GM21619 (cell line): ENCODE results near the gene PLAAT1.

ENCODE experiments used
- ATAC-seq: cut with Tn5 transposase; IDR thresholded peaks from one replicate; pipeline ENCODE4 v1.9.1; 2021; ENCODE audit not compliant: unreplicated experiment

PLAAT1 gene

DNA sequence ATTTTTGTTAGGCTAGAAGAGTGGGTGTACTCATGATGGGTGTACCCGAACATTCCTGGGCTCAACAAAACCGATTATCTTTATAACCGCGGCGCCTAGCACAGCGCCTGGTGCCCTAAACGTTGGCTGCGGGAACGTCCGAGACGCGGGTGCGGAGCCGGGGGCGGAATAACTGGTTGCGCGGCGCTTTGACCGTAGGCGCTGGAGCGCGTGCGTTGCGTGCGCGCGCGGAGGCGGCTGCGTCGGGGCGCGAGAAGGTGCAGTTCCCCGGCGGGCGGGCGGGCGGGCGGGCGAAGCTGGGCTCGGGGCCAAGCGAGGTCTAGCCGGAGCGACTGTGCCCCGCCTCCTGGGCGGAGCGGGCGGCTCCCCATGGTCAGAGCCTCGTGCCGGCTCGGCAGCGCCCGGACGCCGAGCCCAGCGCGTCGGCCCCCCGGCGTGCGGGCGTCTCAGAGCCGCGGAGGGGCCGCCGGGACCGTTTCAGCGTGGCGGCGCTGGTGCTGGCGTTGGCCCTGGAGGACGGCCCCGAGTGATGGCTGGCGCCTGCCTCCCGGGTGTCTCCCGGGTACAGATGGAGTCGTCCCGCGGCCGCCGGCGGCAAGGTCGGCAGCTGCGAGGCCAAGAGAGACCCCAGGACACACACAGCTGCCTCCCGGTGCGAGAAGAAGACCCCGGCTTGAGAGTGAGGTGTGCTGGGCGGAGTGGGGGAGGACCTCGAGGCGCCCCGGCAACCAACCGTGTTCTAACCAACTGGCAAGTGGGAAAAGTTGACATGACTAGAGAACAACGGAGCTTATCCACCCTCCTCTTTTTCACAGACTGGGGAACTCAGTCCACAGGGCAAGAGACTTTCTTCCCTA, at the start of gene PLAAT1:
TSS of gene PLAAT1 (plus strand) at position 373 of the 857 bp plus-strand sequence. CDS start 14,429 bp downstream, outside the sequence.
- peak; percentile 66 for ATAC-seq

DNA sequence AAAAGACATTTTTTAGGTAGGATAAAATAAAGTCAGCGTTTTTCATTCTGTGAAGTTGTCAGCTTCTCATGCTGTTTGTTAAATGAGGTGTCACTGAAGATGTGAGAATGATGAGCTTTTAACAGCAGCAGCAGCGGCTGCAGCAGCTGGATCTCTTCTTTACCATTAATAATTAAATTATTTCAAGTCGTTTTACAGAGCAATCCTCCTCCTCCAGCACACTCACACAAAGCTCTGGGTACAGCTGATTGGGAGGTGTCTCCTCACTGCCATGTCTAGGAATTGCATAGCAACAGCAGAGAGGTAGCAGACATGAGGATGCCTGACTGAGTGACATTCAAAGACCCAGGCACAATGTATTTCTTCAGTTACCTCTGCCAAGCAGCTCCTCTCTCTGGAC, 46.7 kb upstream of the PLAAT1 start:
- ATAC-seq, result no peak

DNA sequence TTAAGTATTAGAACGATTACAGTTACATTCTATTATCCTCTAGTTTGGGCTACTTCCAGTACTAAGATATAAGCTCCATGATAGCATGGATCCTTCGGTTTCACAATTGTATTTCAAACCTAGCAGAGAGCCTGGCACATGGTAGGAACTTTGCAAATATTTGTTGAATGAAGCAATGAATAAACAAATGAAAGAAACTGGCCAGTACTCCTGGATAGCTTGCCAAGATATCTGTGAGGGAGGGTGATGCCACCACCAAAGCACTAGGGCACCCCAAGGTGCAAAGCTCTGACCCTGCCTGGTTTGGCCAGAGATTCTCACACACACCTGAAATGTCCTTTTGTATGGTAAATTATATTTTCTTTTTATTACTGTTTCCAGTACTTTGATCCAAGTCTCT, 44.3 kb upstream of the PLAAT1 start:
- ATAC-seq, result no peak

DNA sequence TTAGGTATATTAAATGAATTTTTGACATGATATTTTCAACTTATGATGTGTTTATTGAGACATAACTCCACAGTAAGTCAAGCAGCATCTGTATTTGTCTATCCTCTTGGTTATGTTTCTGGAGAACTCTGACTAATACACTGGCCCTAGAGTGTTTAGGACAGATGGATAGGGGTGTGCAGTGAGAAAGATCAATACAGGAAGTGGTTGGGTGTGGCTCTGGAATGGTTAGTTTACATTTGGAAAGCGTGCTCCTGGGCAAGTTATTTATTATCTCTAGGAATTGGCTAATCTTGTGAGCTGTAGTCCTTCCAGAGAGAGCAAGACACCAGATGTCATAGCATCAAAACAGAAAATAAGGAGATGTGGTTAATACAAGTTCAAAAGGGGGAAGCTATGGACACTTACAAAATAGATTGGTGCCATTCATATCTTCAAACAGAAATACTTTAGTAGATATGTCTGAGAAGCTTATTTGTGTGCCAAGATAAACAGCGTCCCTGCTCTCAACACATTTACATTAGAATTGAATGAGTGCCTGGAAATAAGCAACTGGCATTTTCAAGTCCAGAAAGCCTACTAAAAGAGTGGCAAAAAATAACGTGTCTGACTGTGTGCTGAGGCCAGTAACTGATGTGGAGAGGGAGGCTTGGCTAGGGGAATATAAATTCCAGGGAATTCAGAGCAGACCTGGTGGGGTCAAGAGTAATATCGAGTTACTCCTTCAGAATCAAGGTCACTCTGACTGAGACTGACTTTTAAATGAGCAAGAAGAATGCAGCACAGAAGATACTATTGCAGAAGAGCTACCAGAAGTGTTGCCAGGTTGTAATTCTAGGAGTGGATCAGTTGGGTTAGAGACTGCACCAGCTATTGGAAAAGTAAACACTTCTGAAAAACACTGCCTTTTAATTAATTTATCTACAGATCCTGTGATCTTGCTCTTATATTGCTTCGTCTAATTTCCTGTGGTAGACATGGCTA, 33.4 kb upstream of the PLAAT1 start:
- ATAC-seq, result no peak

DNA sequence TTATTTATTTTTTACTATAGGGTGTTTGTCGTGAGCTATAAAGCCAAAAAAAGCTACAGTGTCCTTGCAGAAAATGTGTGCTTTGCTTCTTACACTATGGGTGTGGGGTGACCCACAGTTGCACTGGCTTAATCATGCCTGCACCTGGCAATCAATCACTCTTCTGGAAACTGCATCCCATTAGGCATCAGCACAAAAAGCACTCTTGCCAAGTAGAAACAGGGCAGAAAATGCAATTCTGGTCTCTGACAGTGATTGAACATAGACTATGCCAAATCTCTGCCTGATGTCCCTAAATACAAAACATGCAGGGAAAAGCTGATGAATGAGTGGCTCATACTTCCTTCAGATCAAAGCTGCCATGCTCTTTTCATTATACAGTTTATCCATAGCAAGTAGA, 30.4 kb upstream of the PLAAT1 start:
- ATAC-seq, result no peak

DNA sequence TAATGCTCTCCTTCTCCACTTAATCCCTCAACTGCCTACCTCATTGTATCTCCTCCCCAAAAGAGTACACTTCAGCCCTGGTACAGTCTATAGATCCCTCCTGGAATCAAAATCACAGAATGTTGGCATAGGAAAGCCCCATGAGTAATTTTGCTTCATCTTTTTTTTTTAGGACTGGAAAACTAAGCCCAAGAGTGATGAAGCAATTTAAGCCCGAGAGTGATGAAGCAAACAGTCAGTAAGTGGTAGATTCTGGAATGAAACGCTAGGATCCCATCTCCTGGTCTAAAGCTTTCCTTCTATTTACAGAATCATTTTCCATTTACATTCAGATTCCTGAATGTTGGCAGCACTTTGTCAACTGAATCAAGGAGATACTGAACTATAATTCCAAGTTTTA, 29.8 kb upstream of the PLAAT1 start:
- no peak for ATAC-seq

DNA sequence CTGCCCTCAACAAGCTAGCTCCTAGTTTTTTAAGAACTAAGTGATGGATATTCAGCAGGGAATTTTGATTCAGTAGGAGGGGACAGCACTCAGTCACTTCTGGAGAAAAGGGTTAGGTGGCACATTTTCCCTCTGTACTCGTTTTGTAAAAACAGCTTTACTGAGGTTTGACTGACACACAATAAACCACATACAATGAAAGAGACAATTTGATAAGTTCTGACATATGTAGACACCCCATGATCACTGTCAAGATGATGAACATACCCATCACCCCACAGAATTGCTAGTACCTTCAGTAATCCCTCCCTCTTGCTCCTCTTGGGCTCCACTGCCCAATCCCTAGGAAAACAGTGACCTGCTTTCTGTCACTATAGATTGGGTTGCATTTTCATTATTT, 29.0 kb upstream of the PLAAT1 start:
- ATAC-seq, result no peak

DNA sequence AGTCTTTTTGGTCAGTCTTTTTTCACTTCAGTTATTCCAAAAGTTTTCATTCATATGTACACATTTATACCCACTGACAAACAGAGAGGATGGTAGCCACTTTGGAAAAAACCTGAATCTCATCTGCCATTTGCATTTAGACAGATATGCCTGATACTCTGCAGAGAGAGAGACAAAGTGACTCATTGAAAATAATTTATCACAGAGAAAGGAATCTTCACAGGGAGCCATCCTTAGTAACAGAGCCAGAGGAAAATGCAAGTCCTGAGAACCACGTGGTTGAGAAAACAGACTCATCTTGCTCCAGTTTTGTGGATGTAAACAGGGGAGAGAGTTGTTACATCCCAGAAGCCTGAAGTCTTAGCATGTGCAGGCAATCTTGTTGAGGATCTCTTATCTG, 28.2 kb upstream of the PLAAT1 start:
- ATAC-seq, result no peak

DNA sequence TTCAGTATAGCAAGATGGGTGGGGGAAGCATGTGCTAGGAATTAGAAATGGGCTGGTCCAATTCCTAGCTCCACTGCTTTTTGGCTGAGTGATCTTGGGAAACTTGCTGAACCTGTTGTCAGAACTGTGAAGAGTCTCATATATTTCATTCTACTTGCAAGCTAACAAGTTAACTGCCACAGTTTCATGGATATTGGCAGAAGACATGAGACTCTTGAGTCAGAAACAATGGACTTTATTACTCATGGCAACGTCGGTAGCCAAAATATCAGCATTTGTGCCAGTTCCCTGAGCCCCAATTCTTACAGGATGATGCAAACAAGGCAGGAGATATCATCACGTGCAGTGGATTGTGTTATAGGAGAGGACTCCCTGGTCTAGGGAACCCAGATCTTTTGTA, 26.6 kb upstream of the PLAAT1 start:
- ATAC-seq, result no peak

DNA sequence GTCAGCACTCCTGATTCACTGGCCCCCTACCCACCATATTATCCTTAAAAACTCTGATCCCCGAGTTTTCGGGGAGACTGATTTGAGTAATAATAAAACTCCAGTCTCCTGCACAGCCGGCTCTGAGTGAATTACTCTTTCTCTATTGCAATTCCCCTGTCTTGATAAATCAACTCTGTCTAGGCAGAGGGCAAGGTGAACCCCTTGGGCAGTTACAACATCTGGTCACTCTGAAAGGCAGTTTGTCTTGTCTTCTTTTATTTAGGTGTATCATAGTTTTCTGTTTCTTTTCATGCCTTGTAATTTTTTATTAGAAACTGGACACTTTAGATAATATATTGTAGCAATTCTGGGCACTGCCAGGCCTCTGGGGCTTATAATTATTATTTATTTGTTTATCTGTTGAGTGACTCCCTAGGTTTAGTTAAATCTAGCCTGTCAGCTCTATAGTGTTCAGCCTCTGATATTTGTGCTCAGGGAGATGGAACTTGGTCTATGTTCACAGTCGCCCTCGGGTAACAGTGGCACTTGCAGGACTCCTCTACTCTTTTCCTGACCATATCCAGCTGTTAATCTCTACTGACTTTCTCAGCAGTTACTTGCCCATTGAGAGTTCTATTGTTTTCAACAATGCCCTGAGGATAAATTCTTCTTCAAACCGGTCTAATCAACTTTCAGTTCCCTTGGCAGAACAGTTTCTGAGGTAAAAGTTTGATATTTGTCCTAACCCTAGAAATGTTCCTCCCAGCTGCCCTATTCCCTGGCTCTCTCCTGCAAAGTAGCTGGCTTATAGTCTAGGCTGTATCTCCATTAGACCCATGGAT, 15.5 kb upstream of the PLAAT1 start:
- no peak for ATAC-seq

DNA sequence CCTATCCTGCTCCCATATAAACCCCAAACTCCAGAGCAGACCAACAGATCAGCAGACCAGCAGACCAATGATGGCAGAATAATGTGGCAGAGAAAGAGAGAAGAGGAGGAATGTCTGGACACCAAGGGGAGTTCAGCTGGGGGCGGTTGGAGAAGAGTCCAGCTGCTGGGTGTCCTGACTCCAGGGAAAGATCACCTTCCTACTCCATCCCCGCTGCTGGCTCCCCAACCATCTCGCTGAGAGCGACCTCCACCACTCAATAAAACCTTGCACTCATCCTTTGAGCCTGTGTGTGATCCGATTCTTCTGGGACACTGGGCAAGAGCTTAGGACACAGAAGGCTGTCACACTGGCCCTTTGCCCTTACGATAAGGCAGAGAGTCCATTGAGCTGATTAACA, 12.8 kb upstream of the PLAAT1 start:
- ATAC-seq, result no peak

DNA sequence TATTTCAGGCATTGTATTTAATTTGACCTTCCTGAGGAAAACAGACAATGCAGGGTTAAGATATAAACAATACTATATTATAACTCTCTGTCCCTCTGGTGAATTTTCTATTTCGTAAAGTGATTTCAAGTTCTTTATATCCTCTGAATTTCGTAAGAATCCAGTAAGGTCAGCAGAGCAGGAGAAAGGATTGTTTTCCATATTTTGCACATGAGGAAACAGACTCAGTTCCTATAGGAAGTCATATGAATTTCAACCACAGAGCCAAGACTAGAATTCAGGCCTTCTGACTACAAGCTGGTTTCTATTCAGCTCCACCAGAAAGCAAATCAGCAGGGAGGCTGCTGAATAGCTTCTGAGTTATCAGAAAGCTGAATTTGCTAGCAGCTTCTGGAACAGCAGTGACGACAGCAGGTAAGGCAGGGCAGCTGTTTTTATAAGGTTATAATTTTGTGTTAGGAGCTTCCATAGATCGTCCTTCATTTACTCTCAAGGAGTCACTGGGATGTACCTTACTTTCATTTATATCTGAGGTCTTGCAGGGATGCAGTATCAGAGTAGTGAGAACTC, 11.1 kb upstream of the PLAAT1 start:
- ATAC-seq, result no peak

DNA sequence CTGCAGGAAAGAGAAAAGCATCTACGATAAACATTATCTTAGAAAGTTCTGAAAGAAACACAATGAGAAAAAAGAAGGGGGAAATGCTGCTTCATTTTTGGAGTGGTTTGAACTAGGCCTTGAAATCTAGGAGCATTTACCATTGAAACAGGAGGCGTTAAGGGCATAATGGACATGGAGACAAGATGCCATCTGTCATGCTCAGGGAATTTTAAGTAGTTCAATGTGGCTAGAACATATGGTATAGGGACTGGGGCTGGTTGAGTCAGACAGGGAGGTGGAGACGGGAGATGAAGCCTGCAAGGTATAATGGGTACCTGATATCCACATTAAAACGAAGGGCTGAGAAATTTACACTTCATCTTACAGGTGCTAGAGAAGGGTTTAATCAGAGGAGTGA, 10.4 kb upstream of the PLAAT1 start:
- no peak for ATAC-seq

DNA sequence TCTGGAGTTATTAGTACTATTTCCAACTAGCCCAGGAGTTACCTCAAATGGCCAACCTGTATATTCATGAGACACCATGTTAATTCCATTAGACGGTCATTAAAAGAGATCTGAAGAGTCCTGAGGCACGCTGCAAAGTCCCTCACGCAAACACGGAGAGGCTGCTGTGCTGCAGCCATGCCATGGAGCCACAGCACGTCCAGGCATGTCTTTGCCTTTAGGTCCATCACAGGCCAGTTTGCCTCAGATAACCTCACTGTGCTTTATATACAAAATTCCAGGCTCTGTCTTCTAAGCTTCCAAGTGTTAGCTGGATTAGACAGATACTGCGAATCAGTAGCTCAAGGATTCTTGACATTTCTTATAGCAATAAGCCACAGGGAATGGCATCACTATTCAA, 9.8 kb upstream of the PLAAT1 start:
- no peak for ATAC-seq

DNA sequence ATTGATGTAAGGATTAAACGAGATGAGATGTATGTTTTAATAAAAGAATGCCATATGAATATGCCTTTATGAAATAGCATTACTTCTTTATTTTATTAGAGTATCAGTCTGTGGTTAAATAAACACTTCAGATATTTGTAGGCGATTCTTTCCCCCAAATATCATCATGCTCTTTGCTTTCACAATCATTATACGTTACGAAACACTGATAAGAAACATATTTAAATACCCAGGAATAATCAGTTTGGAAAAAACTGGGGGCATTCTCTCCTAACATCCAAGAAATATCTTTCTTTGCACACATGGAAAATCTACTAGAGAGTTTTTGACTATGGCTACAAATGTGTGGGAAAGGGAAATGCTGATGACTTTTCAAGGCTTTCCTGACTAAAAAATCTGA, 4.4 kb upstream of the PLAAT1 start:
- no peak for ATAC-seq

DNA sequence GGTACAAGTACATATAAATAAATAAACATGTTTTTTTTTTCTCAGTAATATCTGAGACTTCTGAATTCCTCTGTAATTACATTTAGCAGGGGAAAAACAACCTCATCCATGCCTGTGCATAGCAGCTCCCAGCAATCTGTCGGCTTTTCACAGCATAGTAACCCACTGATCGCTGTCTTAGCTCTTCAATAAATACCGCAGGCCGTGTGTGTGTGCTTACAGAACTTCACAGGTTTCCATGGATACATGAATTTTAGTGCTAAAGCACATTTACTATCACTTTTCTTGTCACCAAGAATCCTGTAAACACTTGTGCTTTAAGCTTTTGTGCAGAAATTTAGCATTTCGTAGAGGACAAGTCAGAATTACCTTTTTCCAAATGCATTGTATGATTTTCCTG, 4.0 kb upstream of the PLAAT1 start:
- ATAC-seq, result no peak

DNA sequence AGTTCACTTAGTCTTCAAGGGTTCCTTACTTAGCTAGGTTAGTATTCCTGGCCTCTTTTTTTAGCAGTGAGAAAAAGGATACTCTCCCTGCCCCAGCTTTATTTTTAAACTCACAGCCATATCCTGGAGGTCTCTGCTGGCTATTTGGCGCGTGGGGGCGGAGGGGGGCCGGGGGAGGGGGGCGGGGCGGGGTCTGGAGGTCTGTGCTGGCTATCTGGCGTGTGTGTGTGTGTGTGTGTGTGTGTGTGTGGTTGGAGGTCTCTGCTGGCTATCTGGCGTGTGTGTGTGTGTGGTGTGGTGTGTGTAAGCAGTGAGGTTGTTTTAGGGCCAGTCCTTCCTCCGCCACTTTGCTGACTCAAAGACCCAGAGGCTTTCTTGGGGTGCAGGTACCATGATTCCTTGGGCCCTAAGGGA, 579 bp upstream of the PLAAT1 start:
- ATAC-seq, result no peak

DNA sequence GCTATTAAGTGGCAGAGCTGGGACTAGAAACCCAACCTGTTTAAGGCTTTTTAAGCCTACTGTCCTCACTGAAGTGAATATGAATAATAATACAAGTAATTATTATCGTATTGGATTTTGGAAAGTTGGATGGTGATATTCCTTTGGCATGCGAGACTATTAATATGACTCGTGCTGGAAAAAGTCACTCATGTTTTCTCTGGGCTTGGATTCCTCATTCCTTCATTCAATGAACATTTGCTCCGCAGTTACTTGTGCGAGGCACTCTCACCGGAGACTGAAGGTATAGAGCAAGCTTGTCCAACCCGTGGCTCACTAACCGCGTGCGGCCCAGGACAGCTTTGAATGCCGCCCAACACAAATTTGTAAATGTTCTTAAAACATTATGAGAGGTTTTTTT, 694 bp downstream of the PLAAT1 start:
- ATAC-seq, result no peak

DNA sequence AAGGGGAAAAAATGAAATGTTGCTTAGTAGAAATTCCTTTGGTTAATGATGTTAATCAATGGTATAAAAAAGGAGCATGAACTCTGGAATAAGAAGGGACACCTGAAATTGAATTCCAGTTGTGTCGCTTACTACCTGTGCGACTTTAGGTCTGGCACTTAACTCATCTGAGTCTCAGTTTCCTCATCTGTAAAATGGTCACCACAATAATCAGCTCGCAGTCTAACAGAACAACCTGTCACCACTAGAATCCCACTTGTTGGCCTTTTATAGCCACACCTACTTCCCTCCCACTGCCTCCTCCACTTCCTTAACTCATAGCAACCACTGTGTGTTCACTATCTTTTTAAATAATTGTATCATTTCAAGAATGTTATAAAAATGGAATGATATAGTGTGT, 2.5 kb downstream of the PLAAT1 start:
- ATAC-seq, result no peak

DNA sequence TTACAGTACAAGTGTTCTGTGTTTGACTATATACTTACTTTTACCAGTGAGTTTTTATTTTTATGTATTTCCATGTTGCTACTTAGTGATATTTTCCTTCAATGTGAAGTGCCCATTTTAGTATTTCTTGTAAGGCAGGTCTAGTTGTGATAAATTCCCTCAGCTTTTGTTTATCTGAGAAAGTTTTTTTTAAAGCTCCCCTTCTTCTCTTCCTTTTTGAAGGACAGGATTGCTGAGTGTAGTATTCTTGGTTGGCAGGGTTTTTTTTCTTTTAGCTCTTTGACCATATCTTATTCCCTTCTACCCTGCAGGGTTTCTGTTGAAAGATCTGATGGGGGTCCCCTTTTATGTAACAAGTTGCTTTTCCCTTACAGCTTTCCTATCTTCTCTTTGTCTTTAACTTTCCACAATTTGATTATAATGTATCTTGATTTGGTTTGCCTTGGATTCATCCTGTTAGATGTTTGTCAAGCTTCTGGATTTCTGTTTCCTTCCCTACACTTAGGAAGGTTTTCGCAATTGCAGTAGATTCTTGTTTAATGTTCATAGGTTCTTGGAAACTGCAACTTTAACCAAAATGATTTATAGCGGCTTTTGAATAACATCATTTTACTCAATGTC, 7.9 kb downstream of the PLAAT1 start:
- no peak for ATAC-seq
